ENCODE data around the gene ERVV-1. TPM values are rescaled to one million over a fixed set of nuclear protein-coding genes. Genes with fewer than 3 reads are reported as not detected.

ERVV-1 gene
- total and polyA plus RNA-seq, 2 of the 4 experiments (the other 2 are of a cell fraction), result not detected

- Histone ChIP-seq H4K5ac (ENCODE audit: low read depth, low read length) (no peak overlapping the region), H3K14ac (replicated peaks; ENCODE audit: low read depth, low read length) (no peak overlapping the region), H3K18ac (ENCODE audit: low read depth, low read length) (no peak overlapping the region), H2BK15ac (ENCODE audit: low read depth, low read length) (no peak overlapping the region), H3K4me2 (ENCODE audit: low read depth, low read length) (no peak overlapping the region), H3K36me3 (ENCODE audit: control insufficient read depth, insufficient read depth, low read length) (no peaks in the 10 kb centered on the region), H2BK20ac (ENCODE audit: low read depth, low read length) (no peak overlapping the region), H3K4me3 (ENCODE audit: insufficient read depth, low read depth, low read length) (no peak overlapping the region), H3K9me1 (ENCODE audit: insufficient read depth, low read length) (no peaks in the 10 kb centered on the region), H2AK5ac (ENCODE audit: low read depth, low read length) (no peak overlapping the region), H4K91ac (ENCODE audit: insufficient read depth, low read depth, low read length) (no peak overlapping the region), H3K27ac (ENCODE audit: insufficient read depth, low read length) (no peak overlapping the region), H2AK9ac (replicated peaks; ENCODE audit: low read depth, low read length, poor library complexity) (no peak overlapping the region), H2AFZ (replicated peaks; ENCODE audit: low read length, poor library complexity) (no peak overlapping the region), H3K79me1 (ENCODE audit: low read depth in 1 of 2, low read length in 2 of 2) (no peaks in the 10 kb centered on the region), H3K9ac (ENCODE audit: low read depth, low read length) (no peak overlapping the region), H2BK120ac (ENCODE audit: low read depth, low read length) (no peak overlapping the region), H3K27me3 (ENCODE audit: control insufficient read depth, insufficient read depth, low read length) (no peaks in the 10 kb centered on the region), H3K4ac (ENCODE audit: low read depth, low read length) (no peak overlapping the region), H2BK5ac (ENCODE audit: low read depth, low read length, poor library complexity, severe bottlenecking) (no peak overlapping the region), H3K9me3 (ENCODE audit: control insufficient read depth, insufficient read depth, low read length) (peaks cover 24% of the 10 kb centered on the region), H3K56ac (ENCODE audit: extremely low read depth, insufficient read depth, low read length) (no peak overlapping the region), H4K20me1 (ENCODE audit: insufficient read depth, low read length) (no peaks in the 10 kb centered on the region), H3K23ac (ENCODE audit: low read depth, low read length) (no peak overlapping the region), H4K8ac (ENCODE audit: low read depth in 2 of 2, low read length in 2 of 2) (no peak overlapping the region), H3K4me1 (ENCODE audit: control insufficient read depth, insufficient read depth, low read length) (no peaks in the 10 kb centered on the region)
- WGBS, 2 experiments (ENCODE audit: extremely low coverage in 2 of 2, insufficient read length in 1 of 2), result 24% methylated on average over 3 of the region's 7 CpGs; no CpG with 5 or more reads in 1 of the 2 experiments
- ChIA-PET POLR2A (ENCODE audit: unreplicated experiment) (no interaction called here), CTCF (no interaction called here)
- DNase-seq (no peak), ATAC-seq (ENCODE audit: low read depth) (no peak)
- in situ Hi-C loops (cut with MboI; ENCODE audit: low sequenced_read_pairs), result no loop called here
- BruUV-seq (replicated peaks), result no TSS peak
- intact Hi-C loops (cut with micrococcal nuclease), result no loop called here
- dilution Hi-C loops (cut with HindIII; ENCODE audit: low sequenced_read_pairs, unreplicated experiment), result no loop called here
- TF ChIP-seq CHD1 (IDR thresholded peaks at IDR 0.05; ENCODE audit: low read depth, low read length) (no peak), RCOR1 (IDR thresholded peaks at IDR 0.05; ENCODE audit: insufficient replicate concordance, low read length) (no peak), MXI1 (IDR thresholded peaks at IDR 0.05; ENCODE audit: borderline replicate concordance, low read depth, low read length) (no peak), RFX5 (IDR thresholded peaks at IDR 0.05; ENCODE audit: low read depth, low read length) (no peak), CTCF (conservative IDR thresholded peaks at IDR 0.05; ENCODE audit: low read depth, low read length) (no peak), BHLHE40 (IDR thresholded peaks at IDR 0.05; ENCODE audit: low read depth, low read length) (no peak), POLR2A (IDR thresholded peaks at IDR 0.05; ENCODE audit: low read depth, low read length) (no peak), CEBPB (IDR thresholded peaks at IDR 0.05; ENCODE audit: low read depth, low read length) (no peak), RAD21 (IDR thresholded peaks at IDR 0.05; ENCODE audit: low read length) (no peak), USF2 (IDR thresholded peaks at IDR 0.05; ENCODE audit: low read depth, low read length) (no peak), MAZ (IDR thresholded peaks at IDR 0.05; ENCODE audit: borderline replicate concordance, low read depth, low read length) (no peak), ELK1 (IDR thresholded peaks at IDR 0.05; ENCODE audit: borderline replicate concordance, low read depth, low read length) (no peak), SMC3 (IDR thresholded peaks at IDR 0.05; ENCODE audit: low read depth, low read length) (no peak), NFE2L2 (IDR thresholded peaks at IDR 0.05; ENCODE audit: low read depth, low read length) (no peak)
Measured at GRCh38 chr19:53007200-53007599, 6.5 kb upstream of the ERVV-1 start.

All from IMR-90 (cell line).